Common myeloid progenitor, CD34-positive (primary cell): Measurements from ENCODE around the gene PSTPIP2.

Experiments
- CTCF ChIA-PET: fragments of 350-600 bp; sonication (Branson Sonifier 250); formaldehyde crosslinking; loops from one replicate; lab custom pipeline; 2021; ENCODE audit warnings: antibody characterized with exemption; lab: Charles Lee
- POLR2A ChIA-PET: fragments of 350-600 bp; sonication (Branson Sonifier 250); formaldehyde crosslinking; loops from one replicate; lab custom pipeline; 2021; ENCODE audit warnings: antibody characterized with exemption; lab: Charles Lee
- DNase-seq, 3 donors: peaks; one replicate each; pipeline versions ENCODE4 v3.0.0 to v3.0.0-alpha.2; 2013
- H3K27ac ChIP-seq, 2 experiments: 1 replicate in 1 of 2; 2 replicates in 1 of 2; pipeline ENCODE4 v1.7.0; 2013; ENCODE audit warnings: inconsistent platforms in 2 of 2, low read length in 2 of 2, mild to moderate bottlenecking in 2 of 2, low read depth in 1 of 2, moderate library complexity in 1 of 2; ENCODE audit not compliant: severe bottlenecking in 2 of 2, insufficient read depth in 1 of 2, poor library complexity in 1 of 2
- H3K27me3 ChIP-seq, 5 experiments: replicated peaks in 2 of 5; 1 replicate in 3 of 5; 2 replicates in 2 of 5; pipeline versions ENCODE4 v1.6.1 to v1.7.0; 2013; ENCODE audit warnings: low read length in 4 of 5, mild to moderate bottlenecking in 2 of 5, moderate library complexity in 2 of 5, inconsistent platforms in 1 of 5; ENCODE audit not compliant: insufficient read depth in 5 of 5, control insufficient read depth in 4 of 5
- H3K36me3 ChIP-seq, 4 experiments: 1 replicate in 2 of 4; 2 replicates in 2 of 4; pipeline versions ENCODE4 v1.6.1 to v1.7.0; 2013; ENCODE audit warnings: low read length in 3 of 4, control low read depth in 1 of 4, mild to moderate bottlenecking in 1 of 4; ENCODE audit not compliant: control insufficient read depth in 4 of 4, insufficient read depth in 4 of 4
- H3K4me1 ChIP-seq, 4 experiments: 1 replicate in 3 of 4; 2 replicates in 1 of 4; pipeline versions ENCODE4 v1.6.1 to v1.7.1; 2013; ENCODE audit warnings: low read length in 3 of 4, mild to moderate bottlenecking in 3 of 4, control low read depth in 1 of 4, inconsistent platforms in 1 of 4, moderate library complexity in 1 of 4; ENCODE audit not compliant: control insufficient read depth in 4 of 4, insufficient read depth in 4 of 4; ENCODE audit errors: control extremely low read depth in 1 of 4
- H3K4me3 ChIP-seq, 7 experiments: 1 replicate in 4 of 7; 2 replicates in 3 of 7; pipeline versions ENCODE4 v1.5.1 to v1.7.0; 2013; ENCODE audit warnings: mild to moderate bottlenecking in 7 of 7, low read length in 6 of 7, moderate library complexity in 6 of 7, inconsistent platforms in 2 of 7, low read depth in 2 of 7, control low read depth in 1 of 7; ENCODE audit not compliant: insufficient read depth in 4 of 7, control insufficient read depth in 1 of 7; ENCODE audit errors: extremely low read depth in 1 of 7
- H3K9me3 ChIP-seq, 5 experiments: 1 replicate in 4 of 5; 2 replicates in 1 of 5; pipeline versions ENCODE4 v1.6.1 to v1.7.1; 2013; ENCODE audit warnings: low read length in 4 of 5, mild to moderate bottlenecking in 2 of 5, inconsistent platforms in 1 of 5, low read depth in 1 of 5, moderate library complexity in 1 of 5; ENCODE audit not compliant: control insufficient read depth in 4 of 5, insufficient read depth in 2 of 5; ENCODE audit errors: control extremely low read depth in 1 of 5
- WGBS: methylation state at CpG from one replicate; pipeline ENCODE4 v1.1.5; 2013; ENCODE audit not compliant: insufficient coverage; 5-methylcytosine and 5-hydroxymethylcytosine counted together

PSTPIP2 gene

DNA sequence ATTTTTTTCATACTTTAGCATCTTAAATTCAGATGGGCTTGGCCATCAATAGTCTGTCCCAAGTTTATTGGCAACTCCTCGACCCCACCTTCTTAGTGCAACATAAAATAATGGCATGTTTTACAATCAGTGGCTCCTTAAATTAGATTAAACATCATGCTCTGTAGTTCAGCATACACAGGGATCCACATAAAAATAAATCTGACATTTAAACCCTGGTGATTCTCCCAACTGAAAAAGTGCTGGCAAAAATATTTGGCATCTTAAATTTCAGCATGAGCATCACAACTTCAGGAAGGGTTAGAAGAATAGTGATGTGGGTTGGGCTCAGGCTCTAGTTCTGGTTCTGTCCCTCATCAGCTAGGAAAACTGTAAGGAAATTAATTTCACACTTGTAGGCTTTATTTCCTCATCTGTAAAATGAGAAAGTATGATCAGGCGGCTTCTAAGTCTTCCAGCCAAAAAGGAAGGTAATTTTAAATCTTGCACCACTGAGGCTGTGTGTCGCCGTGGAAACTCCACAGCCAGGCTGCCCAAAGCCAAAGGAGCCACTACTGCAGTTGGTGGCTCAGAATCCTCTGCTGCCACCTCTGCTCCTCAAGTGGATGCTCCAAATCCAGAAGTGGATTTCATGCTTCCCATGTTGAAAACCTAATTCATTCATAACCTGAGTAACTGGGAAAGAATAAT lies 87.4 kb downstream of the PSTPIP2 start:
- ChIA-PET CTCF (interaction anchor here (0.6 to 1.3 kb wide), 3 partner anchors 11 to 31 kb away, joined by 3 to 5 read pairs (median 3); no protein-coding TSS in a partner anchor), POLR2A (no interaction called here)
- H3K27ac ChIP-seq, result no peak overlapping the region
- H3K27me3 ChIP-seq, result no peaks in the 10 kb centered on the region
- peaks cover 0 to 2% (median 0%) of the 10 kb centered on the region in 5 experiments for H3K9me3 ChIP-seq
- peaks cover 0 to 7% (median 3%) of the 10 kb centered on the region in 4 experiments for H3K4me1 ChIP-seq
- peaks cover 10 to 35% (median 20%) of the 10 kb centered on the region in 4 experiments for H3K36me3 ChIP-seq
- no peak for DNase-seq
- no peak overlapping the region for H3K4me3 ChIP-seq
- WGBS, result 95% methylated on average over 4 of the region's 4 CpGs

- ChIA-PET CTCF (interaction anchor here (1.0 to 1.4 kb wide), 3 partner anchors 28 to 132 kb away, joined by 3 to 6 read pairs (median 5); no protein-coding TSS in a partner anchor), POLR2A (no interaction called here)
- no peak overlapping the region for H3K4me3 ChIP-seq
- H3K27ac ChIP-seq, result no peak overlapping the region
- H3K36me3 ChIP-seq, result peaks cover 0 to 12% (median 3%) of the 10 kb centered on the region in 4 experiments
- no peak for DNase-seq
- H3K9me3 ChIP-seq, result no peaks in the 10 kb centered on the region
- peaks cover 0 to 7% (median 3%) of the 10 kb centered on the region in 4 experiments for H3K4me1 ChIP-seq
- no peaks in the 10 kb centered on the region for H3K27me3 ChIP-seq
- 90% methylated on average over 1 of the region's 2 CpGs for WGBS
Measured at GRCh38 chr18:45981821-45982220, 90.2 kb downstream of the PSTPIP2 start.

GRCh38 chr18:45980229-45980628 lies 91.8 kb downstream of the PSTPIP2 start:
- H3K27me3 ChIP-seq, result no peaks in the 10 kb centered on the region
- H3K27ac ChIP-seq, result no peak overlapping the region
- H3K4me1 ChIP-seq, result peaks cover 0 to 7% (median 3%) of the 10 kb centered on the region in 4 experiments
- no peak for DNase-seq
- H3K36me3 ChIP-seq, result peaks cover 0 to 10% (median 3%) of the 10 kb centered on the region in 4 experiments
- H3K9me3 ChIP-seq, result no peaks in the 10 kb centered on the region
- WGBS, result 73% methylated on average over 2 of the region's 2 CpGs
- ChIA-PET POLR2A (no interaction called here), CTCF (no interaction called here)
- H3K4me3 ChIP-seq, result no peak overlapping the region

- peak in 1 of 3 donors; percentile 31 for DNase-seq
- H3K9me3 ChIP-seq, result no peaks in the 10 kb centered on the region
- H3K4me3 ChIP-seq, result no peak overlapping the region
- WGBS, result 90% methylated on average over 1 of the region's 1 CpG
- CTCF ChIA-PET, result interaction anchor here (1.9 kb wide), 1 partner anchor 96 kb away, joined by 4 read pairs; no protein-coding TSS in a partner anchor
- no peaks in the 10 kb centered on the region for H3K27me3 ChIP-seq
- no peaks in the 10 kb centered on the region for H3K36me3 ChIP-seq
- H3K4me1 ChIP-seq, result peaks cover 0 to 5% (median 2%) of the 10 kb centered on the region in 4 experiments
- H3K27ac ChIP-seq, result no peak overlapping the region
- POLR2A ChIA-PET, result no interaction called here
Measured at GRCh38 chr18:45978084-45978483, 94.0 kb downstream of the PSTPIP2 start.

DNA sequence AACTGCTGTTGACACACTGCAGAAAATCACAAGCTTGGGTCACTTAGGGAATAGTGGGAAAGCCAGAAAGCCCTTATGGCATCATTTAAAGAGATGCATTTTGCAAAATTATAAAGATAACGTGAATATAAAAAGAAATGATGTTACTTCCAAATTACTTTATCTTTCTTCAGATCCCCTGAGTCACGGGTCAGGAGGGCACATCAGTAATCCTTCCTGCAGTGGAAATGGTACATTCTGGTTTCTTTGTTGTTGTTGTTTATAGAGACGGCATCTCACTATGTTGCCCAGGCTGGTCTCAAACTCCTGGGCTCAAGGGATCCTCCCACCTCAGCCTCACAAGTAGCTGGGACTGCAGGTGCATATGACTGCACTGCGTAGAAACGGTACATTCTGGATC lies 95.1 kb downstream of the PSTPIP2 start:
- H3K27ac ChIP-seq, result no peak overlapping the region
- whole genome bisulfite sequencing, result 100% methylated on average over 1 of the region's 5 CpGs
- no peaks in the 10 kb centered on the region for H3K9me3 ChIP-seq
- ChIA-PET POLR2A (no interaction called here), CTCF (interaction anchor here (0.6 to 1.9 kb wide), 4 partner anchors 47 to 97 kb away, joined by 4 to 11 read pairs (median 4); no protein-coding TSS in a partner anchor)
- peaks cover 0 to 4% (median 2%) of the 10 kb centered on the region in 4 experiments for H3K4me1 ChIP-seq
- no peak for DNase-seq
- H3K4me3 ChIP-seq, result no peak overlapping the region
- no peaks in the 10 kb centered on the region for H3K36me3 ChIP-seq
- no peaks in the 10 kb centered on the region for H3K27me3 ChIP-seq

DNA sequence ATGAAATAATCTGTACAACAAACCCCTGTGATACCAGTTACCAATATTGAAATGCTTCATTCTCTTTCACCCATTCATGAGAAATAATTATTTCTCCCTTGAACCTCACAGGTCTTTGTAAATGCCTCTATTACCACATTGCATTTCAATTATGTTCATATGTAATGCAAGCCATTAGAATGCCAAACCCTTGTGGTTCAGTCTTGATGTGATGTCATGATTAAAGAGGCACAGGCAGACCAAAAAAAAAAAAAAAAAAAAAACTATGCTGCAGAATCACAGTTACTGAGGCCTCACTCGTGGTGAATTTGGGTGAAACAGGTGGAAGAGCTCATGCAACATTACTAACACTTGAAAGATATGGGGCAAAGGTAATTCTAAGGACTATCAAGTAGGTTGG lies 95.5 kb downstream of the PSTPIP2 start:
- H3K27me3 ChIP-seq, result no peaks in the 10 kb centered on the region
- DNase-seq, result peak in 1 of 3 donors; percentile 14
- H3K9me3 ChIP-seq, result no peaks in the 10 kb centered on the region
- H3K4me3 ChIP-seq, result no peak overlapping the region
- ChIA-PET POLR2A (no interaction called here), CTCF (interaction anchor here (0.6 to 2.0 kb wide), 7 partner anchors 14 to 312 kb away, joined by 3 to 11 read pairs (median 4); no protein-coding TSS in a partner anchor)
- WGBS, result no CpG with 5 or more reads among the region's 1 CpG
- no peaks in the 10 kb centered on the region for H3K36me3 ChIP-seq
- H3K27ac ChIP-seq, result no peak overlapping the region
- peaks cover 0 to 4% (median 2%) of the 10 kb centered on the region in 4 experiments for H3K4me1 ChIP-seq

DNA sequence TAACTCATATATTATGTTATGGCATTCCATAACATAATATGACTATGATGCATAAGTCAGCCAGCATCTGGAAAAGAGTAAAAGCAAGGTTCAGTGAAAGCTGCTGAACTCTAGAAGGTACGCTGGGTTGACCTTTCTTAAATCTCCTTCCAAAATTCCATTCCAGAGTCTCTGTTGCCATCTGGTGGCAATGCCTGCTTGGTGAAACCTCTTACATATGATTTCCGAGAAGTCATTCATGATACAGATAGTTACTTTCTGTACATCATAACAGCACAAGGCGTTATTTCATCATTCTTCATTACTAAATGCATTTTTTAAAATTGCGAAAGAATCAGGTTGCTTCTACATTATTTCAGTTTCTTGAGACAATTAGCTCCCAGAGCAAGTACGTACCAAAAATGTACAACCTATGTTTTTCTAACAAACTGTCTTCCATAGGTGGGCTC lies 97.9 kb downstream of the PSTPIP2 start:
- DNase-seq, result peak; percentile 77 to 86 (median 83)
- WGBS, result 34% methylated on average over 4 of the region's 5 CpGs
- no peak overlapping the region for H3K4me3 ChIP-seq
- POLR2A ChIA-PET, result no interaction called here
- no peaks in the 10 kb centered on the region for H3K36me3 ChIP-seq
- H3K27me3 ChIP-seq, result no peaks in the 10 kb centered on the region
- CTCF ChIA-PET, result interaction anchor here (0.7 to 3.3 kb wide), 11 partner anchors 11 to 304 kb away, joined by 3 to 26 read pairs (median 4); partner anchors contain the start of gene PSTPIP2
- H3K9me3 ChIP-seq, result no peaks in the 10 kb centered on the region
- peaks cover 0 to 4% (median 2%) of the 10 kb centered on the region in 4 experiments for H3K4me1 ChIP-seq
- H3K27ac ChIP-seq, result no peak overlapping the region
